ENCODE results near the gene EXOC6B.

Gene EXOC6B

GRCh38 chr2:72210470-72210869, 615.4 kb downstream of the EXOC6B start:
- DNase-seq (ENCODE audit: low spot score) = no peak

- DNase-seq (ENCODE audit: low spot score) = no peak
Measured at GRCh38 chr2:72208225-72208624, 617.6 kb downstream of the EXOC6B start.

- DNase-seq (ENCODE audit: low spot score) = no peak
Measured at GRCh38 chr2:72207334-72207733, 618.5 kb downstream of the EXOC6B start.

- DNase-seq (ENCODE audit: low spot score) = no peak
Measured at GRCh38 chr2:72205504-72205881, 620.3 kb downstream of the EXOC6B start.

GRCh38 chr2:72204786-72205503, 620.9 kb downstream of the EXOC6B start:
- no peak for DNase-seq (ENCODE audit: low spot score)

GRCh38 chr2:72204156-72204785, 621.6 kb downstream of the EXOC6B start:
- no peak for DNase-seq (ENCODE audit: low spot score)

- DNase-seq (ENCODE audit: low spot score) = no peak
Measured at GRCh38 chr2:72198532-72199241, 627.1 kb downstream of the EXOC6B start.

GRCh38 chr2:72193723-72194122, 632.1 kb downstream of the EXOC6B start:
- DNase-seq (ENCODE audit: low spot score) = no peak

- DNase-seq (ENCODE audit: low spot score) = no peak
Measured at GRCh38 chr2:72191441-72191840, 634.4 kb downstream of the EXOC6B start.

- no peak for DNase-seq (ENCODE audit: low spot score)
Measured at GRCh38 chr2:72185206-72185605, 640.6 kb downstream of the EXOC6B start.

GRCh38 chr2:72183466-72183865, 642.4 kb downstream of the EXOC6B start:
- DNase-seq (ENCODE audit: low spot score) = no peak

GRCh38 chr2:72183016-72183415, 642.8 kb downstream of the EXOC6B start:
- DNase-seq (ENCODE audit: low spot score) = no peak

GRCh38 chr2:72182547-72182946, 643.3 kb downstream of the EXOC6B start:
- DNase-seq (ENCODE audit: low spot score) = no peak

- DNase-seq (ENCODE audit: low spot score) = no peak
Measured at GRCh38 chr2:72181616-72182015, 644.2 kb downstream of the EXOC6B start.

GRCh38 chr2:72180351-72180750, 645.5 kb downstream of the EXOC6B start:
- no peak for DNase-seq (ENCODE audit: low spot score)

- no peak for DNase-seq (ENCODE audit: low spot score)
Measured at GRCh38 chr2:72178551-72178950, 647.3 kb downstream of the EXOC6B start.

- no peak for DNase-seq (ENCODE audit: low spot score)
Measured at GRCh38 chr2:72176281-72176680, 649.6 kb downstream of the EXOC6B start.

GRCh38 chr2:72175636-72176035, 650.2 kb downstream of the EXOC6B start:
- DNase-seq (ENCODE audit: low spot score) = no peak

GRCh38 chr2:72173640-72174321, 652.1 kb downstream of the EXOC6B start:
- no peak for DNase-seq (ENCODE audit: low spot score)

GRCh38 chr2:72172478-72172877, 653.4 kb downstream of the EXOC6B start:
- no peak for DNase-seq (ENCODE audit: low spot score)

GRCh38 chr2:72166279-72166678, 659.6 kb downstream of the EXOC6B start:
- DNase-seq (ENCODE audit: low spot score) = no peak

- DNase-seq (ENCODE audit: low spot score) = no peak
Measured at GRCh38 chr2:72165792-72166191, 660.0 kb downstream of the EXOC6B start.

GRCh38 chr2:72162574-72162973, 663.3 kb downstream of the EXOC6B start:
- DNase-seq (ENCODE audit: low spot score) = no peak
